GM23248 (cell line): ENCODE results near the gene ROM1.
"Not testable (repeated sequence)": the region's sequence is repeated elsewhere in the genome, so short reads cannot be mapped to it uniquely, and the experiment has no call there.

ENCODE experiments used
- EZH2 ChIP-seq: fragments of 200-600 bp; sonication (generic); IDR thresholded peaks from 2 replicates; pipeline ENCODE4 v1.6.1; 2018; ENCODE audit warnings: antibody characterized with exemption, mild to moderate bottlenecking; ENCODE audit not compliant: insufficient read depth, poor library complexity, severe bottlenecking
- EZH2phosphoT487 ChIP-seq: fragments of 200-600 bp; sonication (generic); IDR thresholded peaks from 2 replicates; pipeline ENCODE4 v1.6.1; 2018; ENCODE audit warnings: antibody characterized with exemption, moderate library complexity, mild to moderate bottlenecking, low read depth; ENCODE audit not compliant: insufficient read depth

DNA sequence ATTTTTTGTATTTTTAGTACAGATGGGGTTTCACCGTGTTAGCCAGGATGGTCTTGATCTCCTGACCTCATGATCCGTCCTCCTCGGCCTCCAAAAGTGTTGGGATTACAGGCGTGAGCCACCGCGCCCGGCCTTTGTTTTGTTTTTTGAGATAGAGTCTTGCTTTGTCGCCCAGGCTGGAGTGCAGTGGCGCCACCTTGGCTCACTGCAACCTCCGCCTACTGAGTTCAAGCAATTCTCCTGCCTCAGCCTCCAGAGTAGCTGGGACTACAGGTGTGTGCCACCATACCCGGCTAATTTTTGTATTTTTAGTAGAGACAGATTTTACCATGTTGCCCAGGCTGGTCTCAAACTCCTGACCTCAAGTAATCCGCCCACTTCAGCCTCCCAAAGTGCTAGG, 37.2 kb downstream of the ROM1 start:
- TF ChIP-seq EZH2, EZH2phosphoT487: not testable (repeated sequence)
